ENCODE results near the gene CFTR.

DNA sequence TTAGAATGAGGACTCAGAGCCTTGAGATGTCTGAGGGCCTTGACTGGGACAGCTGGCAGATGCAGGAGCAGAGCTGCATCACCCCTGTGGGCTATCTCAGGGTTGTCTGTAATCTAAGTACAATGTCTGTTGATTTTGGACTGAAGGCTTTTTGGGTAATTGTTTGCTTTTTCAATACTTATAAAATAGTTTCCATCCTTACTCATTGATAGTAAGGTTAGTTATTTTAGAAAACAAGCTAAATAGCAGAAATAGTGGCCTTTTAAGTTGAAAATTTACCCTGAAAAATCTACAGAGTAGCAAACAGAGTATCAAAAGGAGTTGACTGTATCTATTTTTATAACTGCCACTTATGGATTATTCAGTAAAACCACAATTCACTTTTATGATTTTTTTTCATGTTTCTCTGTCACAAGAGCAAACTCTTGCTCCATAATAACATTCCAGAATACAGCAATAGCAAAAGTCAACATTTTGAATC is 179.7 kb downstream of the CFTR start:
- TF ChIP-seq TAF1 (IDR thresholded peaks at IDR 0.05; ENCODE audit: borderline replicate concordance, low read depth, low read length) (no peak), POLR2A (IDR thresholded peaks at IDR 0.05; ENCODE audit: low read depth, low read length) (no peak)
